Esophagus mucosa (tissue), 1 donor: ENCODE data around the gene CISD3. TPM values are rescaled to one million over a fixed set of nuclear protein-coding genes. Genes with fewer than 3 reads are reported as not detected.

Experiments
- ATAC-seq: fragments of 200-7000 bp; cut with Tn5 transposase; one replicate; pipeline ENCODE4 v1.9.1; 2020
- total RNA-seq: library from RNA; stranded (reverse); gene quantifications from one replicate; pipeline ENCODE4 v1.2.4, GENCODE V29; 2023
- donor health status: DM: yes; HTN: yes; CAD: no.

Gene CISD3
- total RNA-seq, 1 donor from 2014 or later, result 28.6 TPM

- no peak for ATAC-seq
Observed at GRCh38 chr17:38728290-38728831, 1.8 kb upstream of the CISD3 start.

GRCh38 chr17:38729368-38729885 lies 714 bp upstream of the CISD3 start:
- ATAC-seq, result no peak

GRCh38 chr17:38730526-38731379 lies 612 bp downstream of the CISD3 start:
- peak; percentile 47 for ATAC-seq

- no peak for ATAC-seq
Observed at GRCh38 chr17:38731526-38732294, 1.6 kb downstream of the CISD3 start.

- no peak for ATAC-seq
Observed at GRCh38 chr17:38732376-38733281, 2.5 kb downstream of the CISD3 start.

- no peak for ATAC-seq
Observed at GRCh38 chr17:38733282-38733981, 3.3 kb downstream of the CISD3 start.

- ATAC-seq, result no peak
Observed at GRCh38 chr17:38733982-38734973, 4.1 kb downstream of the CISD3 start.

GRCh38 chr17:38735161-38735997 lies 5.2 kb downstream of the CISD3 start:
- ATAC-seq, result peak; percentile 17

- no peak for ATAC-seq
Observed at GRCh38 chr17:38738007-38738662, 8.0 kb downstream of the CISD3 start.

- no peak for ATAC-seq
Observed at GRCh38 chr17:38738686-38739085, 8.5 kb downstream of the CISD3 start.

- ATAC-seq, result no peak
Observed at GRCh38 chr17:38739305-38739704, 9.2 kb downstream of the CISD3 start.

- no peak for ATAC-seq
Observed at GRCh38 chr17:38740044-38740443, 9.9 kb downstream of the CISD3 start.

GRCh38 chr17:38740806-38741205 lies 10.7 kb downstream of the CISD3 start:
- ATAC-seq, result no peak

GRCh38 chr17:38741461-38741860 lies 11.3 kb downstream of the CISD3 start:
- no peak for ATAC-seq

GRCh38 chr17:38741921-38742410 lies 11.8 kb downstream of the CISD3 start:
- peak; percentile 30 for ATAC-seq

- ATAC-seq, result peak; percentile 20
Observed at GRCh38 chr17:38742411-38743308, 12.5 kb downstream of the CISD3 start.

- ATAC-seq, result no peak
Observed at GRCh38 chr17:38743556-38744171, 13.5 kb downstream of the CISD3 start.
